ENCODE results near the gene NDUFAF3.
"Not testable (repeated sequence)": the region's sequence is repeated elsewhere in the genome, so short reads cannot be mapped to it uniquely, and the experiment has no call there.

NDUFAF3 gene

DNA sequence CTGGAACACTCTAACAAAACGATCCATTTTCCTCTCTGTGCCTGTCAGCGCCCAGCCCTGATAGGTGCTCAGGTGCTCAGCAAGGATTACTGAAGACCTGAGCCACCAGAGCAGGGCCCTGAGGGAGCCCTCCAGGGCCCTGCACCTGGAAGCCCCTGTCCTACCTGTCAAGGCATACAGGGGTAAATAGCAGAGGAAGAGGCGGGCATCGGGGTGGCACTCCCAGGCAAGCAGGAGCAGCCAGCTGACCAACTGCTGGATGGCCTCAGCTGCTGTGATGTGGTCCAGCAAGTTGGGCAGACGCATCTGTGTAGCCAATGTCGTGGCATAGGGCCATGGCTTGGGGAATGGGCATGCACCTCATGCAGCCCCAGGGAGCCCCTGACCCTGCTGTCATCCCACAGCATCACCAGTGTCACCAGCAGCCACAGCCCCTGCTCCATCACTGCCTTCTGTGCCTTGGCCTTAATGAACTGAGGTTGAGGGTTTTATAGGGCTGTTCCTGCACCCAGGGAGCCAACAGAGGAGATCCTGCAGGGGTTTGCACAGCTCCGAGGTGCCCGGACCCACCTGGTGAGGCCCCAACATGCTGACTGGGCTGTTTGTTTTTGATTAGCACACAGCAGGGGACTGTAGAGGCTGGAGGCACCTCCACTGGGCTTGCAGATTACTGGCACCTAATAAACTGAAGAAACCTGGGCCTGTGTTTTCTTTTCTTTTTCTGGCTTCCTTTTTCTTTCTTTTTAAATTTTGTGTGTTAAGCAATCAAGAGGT is 22.6 kb upstream of the NDUFAF3 start:
- in situ Hi-C loops (cut with MboI; ENCODE audit: low sequenced_read_pairs) = no loop called here

DNA sequence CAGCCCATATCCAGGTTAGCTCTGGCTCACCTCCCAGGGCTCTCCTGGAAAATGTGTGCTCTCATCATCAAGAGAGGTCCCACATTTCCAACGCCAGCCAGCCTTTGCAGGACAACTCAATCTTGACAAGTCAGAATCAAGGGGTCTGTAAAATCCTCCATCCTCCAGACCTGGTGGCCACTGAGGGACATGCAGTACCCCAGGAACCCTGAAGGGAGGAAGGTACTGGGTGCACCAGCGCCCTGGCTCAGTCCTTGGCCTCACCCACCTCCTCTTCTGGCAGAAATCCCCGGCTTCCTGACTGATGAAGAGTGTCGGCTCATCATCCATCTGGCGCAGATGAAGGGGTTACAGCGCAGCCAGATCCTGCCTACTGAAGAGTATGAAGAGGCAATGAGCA is 20.8 kb upstream of the NDUFAF3 start:
- in situ Hi-C loops (cut with MboI; ENCODE audit: low sequenced_read_pairs) = no loop called here

DNA sequence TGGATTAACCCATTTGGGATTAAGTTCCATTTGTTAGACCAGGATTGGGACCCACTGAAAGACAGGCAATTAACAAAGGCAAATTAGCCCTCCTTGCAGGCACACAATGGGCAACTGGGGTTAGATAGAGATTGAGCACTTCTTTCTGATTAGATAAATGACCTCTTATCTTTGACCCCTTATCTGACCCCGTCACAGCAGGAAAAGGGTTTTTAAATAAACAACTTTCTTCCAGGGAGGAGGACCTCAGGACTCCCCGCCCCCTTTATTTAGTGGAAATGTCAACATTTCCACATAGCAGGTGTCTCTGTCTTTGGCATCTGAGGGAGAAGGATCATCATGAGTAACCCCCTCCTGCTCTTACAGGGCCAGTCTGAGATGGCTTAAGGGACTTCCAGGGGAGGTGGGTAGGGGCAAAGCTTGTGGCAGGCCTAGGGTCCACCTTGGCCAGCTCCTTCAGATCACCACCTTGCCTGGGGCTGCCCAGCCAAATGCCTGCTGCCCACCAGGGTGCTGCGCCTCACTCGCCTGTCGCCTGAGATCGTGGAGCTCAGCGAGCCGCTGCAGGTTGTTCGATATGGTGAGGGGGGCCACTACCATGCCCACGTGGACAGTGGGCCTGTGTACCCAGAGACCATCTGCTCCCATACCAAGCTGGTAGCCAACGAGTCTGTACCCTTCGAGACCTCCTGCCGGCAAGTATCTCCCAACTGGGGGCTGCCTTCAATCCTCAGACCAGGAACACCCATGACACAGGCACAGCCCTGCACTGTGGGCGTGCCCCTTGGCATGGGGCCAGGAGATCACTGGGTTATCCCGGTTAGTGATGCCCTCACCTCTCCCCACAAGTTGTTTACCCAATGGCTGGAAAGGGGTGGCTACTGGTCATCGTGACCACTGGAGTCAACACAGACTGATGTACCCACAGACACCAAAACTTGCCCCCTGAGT is 17.3 kb upstream of the NDUFAF3 start:
- in situ Hi-C loops (cut with MboI; ENCODE audit: low sequenced_read_pairs) = no loop called here

DNA sequence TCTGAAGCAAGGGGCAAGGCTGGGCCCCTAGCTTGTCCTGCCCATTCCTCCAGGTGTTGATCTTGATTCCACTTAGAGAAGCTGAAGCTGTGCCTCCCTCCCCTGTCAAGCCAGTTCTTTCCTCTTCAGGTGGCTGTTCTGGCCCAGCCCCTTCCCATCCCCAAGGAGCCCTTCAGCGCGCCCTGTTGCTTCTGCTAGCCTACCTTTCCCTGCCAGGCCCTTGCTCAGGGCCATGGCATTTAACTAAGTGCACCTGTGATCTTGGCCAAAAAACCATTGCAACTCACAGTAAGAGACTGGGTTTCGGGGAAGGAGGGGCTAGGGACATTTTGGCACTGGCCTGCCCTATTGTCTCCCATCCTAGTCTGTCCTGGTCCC is 16.6 kb upstream of the NDUFAF3 start:
- in situ Hi-C loops (cut with MboI; ENCODE audit: low sequenced_read_pairs) = no loop called here

DNA sequence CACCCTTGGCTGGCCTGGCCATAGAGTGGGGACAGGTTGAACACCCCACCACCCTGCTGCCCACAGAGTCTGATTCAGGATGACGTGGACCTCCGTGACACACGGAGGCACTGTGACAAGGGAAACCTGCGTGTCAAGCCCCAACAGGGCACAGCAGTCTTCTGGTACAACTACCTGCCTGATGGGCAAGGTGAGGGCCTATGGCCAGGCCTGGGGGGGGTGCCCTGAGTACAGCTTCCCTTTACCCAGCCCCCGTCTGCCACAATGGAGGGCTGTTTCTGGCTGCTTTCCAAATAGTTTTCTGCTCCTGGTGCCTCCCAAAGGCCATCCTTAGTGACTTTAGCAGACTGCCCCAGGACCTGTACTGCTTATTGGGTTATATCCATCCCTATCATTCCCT is 15.9 kb upstream of the NDUFAF3 start:
- in situ Hi-C loops (cut with MboI; ENCODE audit: low sequenced_read_pairs) = no loop called here

DNA sequence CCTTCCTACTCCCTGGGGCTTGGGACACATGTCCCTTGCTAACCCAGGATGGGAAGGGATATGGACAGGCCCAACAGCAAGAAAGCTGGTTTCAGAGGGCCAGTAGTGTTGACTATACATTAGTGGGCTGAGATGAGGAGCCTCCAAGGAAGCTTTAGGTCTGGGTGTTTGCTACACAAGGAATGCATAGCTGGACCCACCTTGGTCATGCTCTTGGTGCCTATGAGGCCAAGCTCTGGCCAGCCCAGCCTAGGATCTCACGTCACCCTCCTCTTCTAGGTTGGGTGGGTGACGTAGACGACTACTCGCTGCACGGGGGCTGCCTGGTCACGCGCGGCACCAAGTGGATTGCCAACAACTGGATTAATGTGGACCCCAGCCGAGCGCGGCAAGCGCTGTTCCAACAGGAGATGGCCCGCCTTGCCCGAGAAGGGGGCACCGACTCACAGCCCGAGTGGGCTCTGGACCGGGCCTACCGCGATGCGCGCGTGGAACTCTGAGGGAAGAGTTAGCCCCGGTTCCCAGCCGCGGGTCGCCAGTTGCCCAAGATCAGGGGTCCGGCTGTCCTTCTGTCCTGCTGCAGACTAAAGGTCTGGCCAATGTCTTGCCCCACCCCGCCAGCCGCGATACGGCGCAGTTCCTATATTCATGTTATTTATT is 15.4 kb upstream of the NDUFAF3 start:
- in situ Hi-C loops (cut with MboI; ENCODE audit: low sequenced_read_pairs) = no loop called here

DNA sequence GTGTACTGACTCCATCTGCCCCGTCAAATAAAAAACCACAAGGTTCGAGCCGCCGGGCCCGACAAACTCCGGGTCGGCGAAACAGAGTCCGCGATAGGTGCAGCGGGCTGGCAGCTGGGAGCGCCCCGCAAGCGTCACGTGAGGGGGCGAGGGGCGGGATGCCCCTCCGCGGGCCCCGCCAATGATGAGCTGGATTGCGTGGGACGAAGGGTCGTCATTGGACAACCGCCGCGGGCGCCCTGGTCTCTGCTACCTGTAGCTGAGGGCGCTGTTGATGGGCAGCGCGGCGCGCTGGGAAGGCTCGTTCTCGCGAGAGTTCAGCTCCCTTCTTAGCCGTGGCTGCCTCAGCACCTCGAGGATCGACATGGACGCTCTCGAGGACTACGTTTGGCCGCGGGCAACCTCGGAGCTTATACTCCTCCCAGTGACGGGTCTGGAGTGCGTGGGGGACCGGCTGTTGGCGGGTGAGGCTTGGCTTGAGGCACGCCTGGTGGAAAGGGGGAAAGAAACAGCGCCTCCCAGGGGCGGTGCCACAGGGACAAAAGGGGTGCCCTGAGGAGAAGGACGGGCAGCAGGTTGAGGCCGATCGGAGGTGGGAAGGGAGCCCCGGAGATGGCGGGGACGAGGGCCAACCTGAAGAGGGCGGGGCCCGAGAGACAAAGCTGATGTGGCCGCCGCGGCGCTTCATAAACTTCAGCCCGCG is 14.7 kb upstream of the NDUFAF3 start, which contains the start of gene WDR6:
Gene WDR6 (plus strand): TSS at position 324 of the 703 bp plus-strand sequence. CDS start 41 bp downstream, at position 365.
- in situ Hi-C loops (cut with MboI; ENCODE audit: low sequenced_read_pairs) = no loop called here

DNA sequence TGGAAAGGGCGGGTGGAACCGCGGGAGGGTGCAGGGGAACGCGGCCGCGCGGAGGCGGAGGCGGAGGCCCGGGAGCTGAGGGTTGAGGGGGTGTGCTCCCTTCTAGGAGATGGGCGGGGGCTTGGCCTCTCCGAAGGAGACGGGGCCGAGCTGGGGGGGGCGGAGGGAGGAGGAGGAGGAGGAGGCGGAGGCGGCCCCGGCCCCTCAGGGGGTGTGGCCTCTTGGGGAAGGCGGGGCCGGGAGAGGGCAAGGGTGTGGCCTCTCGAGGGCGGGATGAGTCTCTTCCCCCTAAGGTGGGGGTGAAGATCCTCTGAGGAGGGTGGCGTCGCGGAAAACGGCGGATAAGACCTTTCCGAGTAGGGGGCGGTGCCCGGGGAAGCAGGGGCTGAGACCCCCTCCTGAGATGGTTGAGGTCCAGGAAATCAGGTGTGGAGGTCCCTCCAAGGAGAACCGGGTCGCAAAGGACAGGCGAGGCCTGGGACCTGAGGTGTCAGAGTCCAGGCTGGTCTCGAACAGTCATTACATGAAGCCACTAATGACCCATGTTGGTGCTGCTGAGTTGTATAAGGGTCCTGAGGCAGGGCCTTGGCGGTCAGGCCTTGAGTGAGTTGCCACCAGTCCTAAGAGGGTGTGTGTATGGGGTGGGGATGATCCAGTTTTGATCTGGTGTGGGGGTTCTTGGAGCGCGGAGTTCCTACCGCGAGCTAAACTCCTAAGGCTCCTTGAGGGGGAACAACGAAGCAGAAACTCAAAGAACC is 14.0 kb upstream of the NDUFAF3 start:
- in situ Hi-C loops (cut with MboI; ENCODE audit: low sequenced_read_pairs) = no loop called here

DNA sequence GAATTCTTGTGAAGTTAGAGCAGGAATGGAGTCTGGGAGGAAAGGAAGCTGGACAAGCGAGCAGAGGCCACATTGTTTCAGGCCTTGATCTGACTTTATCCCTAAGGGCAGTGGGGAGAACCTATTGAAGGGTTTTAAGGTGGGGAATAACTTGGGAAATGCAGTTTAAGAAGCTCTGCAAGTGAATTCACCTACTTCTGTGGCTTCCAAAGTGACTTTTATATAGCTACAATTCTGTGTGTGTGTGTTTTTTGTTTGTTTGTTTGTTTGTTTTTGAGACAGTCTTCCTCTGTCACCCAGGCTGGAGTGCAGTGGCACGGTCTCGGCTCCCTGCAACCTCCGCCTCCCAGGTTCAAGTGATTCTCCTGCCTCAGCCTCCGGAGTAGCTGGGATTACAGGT is 13.3 kb upstream of the NDUFAF3 start:
- in situ Hi-C loops (cut with MboI; ENCODE audit: low sequenced_read_pairs) = not testable (repeated sequence)

DNA sequence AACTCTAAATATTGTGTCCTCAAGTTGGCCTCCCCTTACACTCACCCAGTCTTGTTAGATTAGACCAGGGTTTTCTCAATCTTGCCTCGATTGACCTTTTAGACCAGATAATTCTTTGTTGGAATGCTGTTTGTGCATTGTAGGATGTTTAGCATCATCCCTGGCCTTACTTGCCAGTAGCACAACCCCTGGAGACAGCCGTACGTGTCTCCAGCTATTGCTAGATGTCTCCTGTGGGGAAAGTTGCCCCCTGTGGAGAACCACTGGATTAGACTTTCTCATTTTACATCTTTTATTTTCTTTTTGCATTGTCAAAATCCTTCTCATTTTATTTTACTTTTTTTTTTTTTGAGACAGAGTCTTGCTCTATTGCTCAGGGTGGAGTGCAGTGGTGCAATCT is 12.5 kb upstream of the NDUFAF3 start:
- in situ Hi-C loops (cut with MboI; ENCODE audit: low sequenced_read_pairs) = no loop called here

DNA sequence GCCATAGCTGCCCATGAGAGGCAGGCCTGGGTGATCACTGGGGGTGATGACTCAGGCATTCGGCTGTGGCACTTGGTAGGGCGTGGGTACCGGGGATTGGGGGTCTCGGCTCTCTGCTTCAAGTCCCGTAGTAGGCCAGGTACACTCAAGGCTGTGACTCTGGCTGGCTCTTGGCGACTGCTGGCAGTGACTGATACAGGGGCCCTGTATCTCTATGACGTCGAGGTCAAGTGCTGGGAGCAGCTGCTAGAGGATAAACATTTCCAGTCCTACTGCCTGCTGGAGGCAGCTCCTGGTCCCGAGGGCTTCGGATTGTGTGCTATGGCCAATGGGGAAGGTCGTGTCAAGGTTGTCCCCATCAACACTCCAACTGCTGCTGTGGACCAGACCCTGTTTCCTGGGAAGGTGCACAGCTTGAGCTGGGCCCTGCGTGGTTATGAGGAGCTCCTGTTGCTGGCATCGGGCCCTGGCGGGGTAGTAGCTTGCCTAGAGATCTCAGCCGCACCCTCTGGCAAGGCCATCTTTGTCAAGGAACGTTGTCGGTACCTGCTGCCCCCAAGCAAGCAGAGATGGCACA is 9.4 kb upstream of the NDUFAF3 start:
- in situ Hi-C loops (cut with MboI; ENCODE audit: low sequenced_read_pairs) = no loop called here

DNA sequence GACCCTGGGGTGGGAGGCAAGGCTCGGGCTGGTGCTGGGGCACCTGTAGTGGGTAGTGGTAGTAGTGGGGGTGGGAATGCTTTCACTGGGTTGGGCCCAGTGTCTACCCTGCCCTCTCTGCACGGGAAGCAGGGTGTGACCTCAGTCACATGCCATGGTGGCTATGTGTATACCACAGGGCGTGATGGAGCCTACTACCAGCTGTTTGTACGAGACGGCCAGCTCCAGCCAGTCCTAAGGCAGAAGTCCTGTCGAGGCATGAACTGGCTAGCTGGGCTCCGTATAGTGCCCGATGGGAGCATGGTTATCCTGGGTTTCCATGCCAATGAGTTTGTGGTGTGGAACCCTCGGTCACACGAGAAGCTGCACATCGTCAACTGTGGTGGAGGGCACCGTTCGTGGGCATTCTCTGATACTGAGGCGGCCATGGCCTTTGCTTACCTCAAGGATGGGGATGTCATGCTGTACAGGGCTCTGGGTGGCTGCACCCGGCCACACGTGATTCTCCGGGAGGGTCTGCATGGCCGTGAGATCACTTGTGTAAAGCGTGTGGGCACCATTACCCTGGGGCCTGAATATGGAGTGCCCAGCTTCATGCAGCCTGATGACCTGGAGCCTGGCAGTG is 8.7 kb upstream of the NDUFAF3 start:
- in situ Hi-C loops (cut with MboI; ENCODE audit: low sequenced_read_pairs) = no loop called here

DNA sequence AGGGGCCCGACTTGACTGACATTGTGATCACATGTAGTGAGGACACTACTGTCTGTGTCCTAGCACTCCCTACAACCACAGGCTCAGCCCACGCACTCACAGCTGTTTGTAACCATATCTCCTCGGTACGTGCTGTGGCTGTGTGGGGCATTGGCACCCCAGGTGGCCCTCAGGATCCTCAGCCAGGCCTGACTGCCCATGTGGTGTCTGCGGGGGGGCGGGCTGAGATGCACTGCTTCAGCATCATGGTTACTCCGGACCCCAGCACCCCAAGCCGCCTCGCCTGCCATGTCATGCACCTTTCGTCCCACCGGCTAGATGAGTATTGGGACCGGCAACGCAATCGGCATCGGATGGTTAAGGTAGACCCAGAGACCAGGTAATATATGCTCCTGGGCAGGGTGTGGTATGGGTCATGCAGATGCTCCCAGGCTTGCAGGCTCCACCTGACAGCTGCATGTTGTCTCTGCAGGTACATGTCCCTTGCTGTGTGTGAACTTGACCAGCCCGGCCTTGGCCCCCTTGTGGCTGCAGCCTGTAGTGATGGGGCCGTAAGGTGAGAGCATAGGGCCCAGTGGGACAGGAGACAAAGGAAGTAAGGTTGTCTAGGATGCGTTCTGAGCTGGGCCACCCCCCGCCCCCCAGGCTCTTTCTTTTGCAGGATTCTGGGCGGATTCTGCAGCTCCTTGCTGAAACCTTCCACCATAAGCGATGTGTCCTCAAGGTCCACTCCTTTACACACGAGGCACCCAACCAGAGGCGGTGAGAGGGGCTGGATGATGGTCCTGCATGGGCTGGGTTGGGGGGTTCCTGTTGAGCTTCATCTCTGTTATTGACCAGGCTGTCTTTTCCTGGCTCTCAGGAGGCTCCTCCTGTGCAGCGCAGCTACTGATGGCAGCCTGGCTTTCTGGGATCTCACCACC is 7.9 kb upstream of the NDUFAF3 start:
- in situ Hi-C loops (cut with MboI; ENCODE audit: low sequenced_read_pairs) = no loop called here

DNA sequence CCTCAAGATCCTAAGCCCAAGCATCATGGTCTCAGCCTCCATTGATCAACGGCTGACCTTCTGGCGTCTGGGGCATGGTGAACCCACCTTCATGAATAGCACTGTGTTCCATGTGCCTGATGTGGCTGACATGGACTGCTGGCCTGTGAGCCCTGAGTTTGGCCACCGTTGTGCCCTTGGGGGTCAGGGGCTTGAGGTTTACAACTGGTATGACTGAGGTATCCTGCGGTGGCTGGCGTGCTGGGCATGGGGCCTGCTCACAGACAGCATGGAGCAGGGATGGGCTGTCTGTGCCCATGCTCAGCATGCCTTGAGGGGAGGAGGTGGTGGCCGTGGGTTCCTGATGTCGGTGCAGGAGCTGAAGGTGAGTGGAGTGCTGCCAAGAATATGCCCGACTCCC is 6.8 kb upstream of the NDUFAF3 start:
- in situ Hi-C loops (cut with MboI; ENCODE audit: low sequenced_read_pairs) = no loop called here

DNA sequence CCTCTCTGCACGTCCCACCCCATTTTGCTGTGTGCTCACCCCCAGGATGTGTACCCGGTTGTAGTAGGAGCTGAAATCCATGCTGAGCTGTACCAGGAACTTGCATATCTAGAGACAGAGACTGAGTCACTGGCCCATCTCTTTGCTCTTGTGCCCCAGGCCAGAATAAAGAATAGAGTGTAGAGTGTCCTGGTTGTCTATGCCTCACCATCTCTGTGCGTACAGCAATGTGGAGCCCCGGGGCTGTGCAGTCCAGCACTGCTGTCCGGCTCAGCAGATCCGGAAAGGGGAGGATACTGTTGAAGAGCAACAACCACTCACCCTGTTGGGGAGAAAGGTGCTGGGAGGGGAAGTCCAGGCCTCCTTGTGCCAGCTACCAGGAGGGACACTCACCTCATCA is 6.2 kb upstream of the NDUFAF3 start:
- in situ Hi-C loops (cut with MboI; ENCODE audit: low sequenced_read_pairs) = no loop called here

DNA sequence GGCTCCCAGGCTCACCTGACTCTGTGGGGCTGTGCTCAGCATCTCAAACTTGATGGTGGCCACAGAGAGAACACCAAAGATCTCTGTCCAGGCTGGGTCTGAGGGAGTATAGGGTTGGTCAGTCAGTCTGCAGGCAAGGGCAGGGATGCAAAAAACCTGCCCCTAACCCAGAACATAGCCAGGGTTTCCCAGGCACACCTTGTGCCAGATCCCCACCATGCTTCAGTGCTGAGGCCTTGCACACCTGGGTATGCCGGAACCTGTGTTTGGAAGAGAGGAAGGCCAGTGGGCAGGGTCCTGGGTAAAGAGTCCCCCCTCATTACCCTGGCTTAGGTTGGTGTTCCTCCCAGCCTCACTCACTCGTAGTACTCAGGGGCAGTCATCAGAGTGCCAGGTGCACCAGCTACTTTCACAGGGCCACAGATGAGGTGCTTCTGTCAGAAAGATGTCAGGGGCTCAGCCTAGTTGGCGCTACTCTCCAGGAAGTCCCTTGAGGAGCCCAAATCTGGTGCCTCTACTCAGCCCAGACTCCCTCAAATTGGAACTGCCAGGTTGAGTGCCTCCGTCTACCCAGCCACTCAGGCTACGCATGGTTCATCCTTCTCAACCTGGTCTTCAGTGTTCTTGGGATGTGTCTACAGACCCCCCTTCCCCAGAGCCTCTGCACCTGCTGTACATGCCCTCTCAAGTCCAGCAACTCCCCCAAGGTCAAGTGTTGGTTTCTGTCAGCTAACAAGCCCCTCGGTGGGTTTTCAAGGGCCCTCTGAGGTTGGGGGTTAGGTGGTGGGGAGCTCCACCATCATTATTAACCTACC is 5.3 kb upstream of the NDUFAF3 start:
- in situ Hi-C loops (cut with MboI; ENCODE audit: low sequenced_read_pairs) = no loop called here

DNA sequence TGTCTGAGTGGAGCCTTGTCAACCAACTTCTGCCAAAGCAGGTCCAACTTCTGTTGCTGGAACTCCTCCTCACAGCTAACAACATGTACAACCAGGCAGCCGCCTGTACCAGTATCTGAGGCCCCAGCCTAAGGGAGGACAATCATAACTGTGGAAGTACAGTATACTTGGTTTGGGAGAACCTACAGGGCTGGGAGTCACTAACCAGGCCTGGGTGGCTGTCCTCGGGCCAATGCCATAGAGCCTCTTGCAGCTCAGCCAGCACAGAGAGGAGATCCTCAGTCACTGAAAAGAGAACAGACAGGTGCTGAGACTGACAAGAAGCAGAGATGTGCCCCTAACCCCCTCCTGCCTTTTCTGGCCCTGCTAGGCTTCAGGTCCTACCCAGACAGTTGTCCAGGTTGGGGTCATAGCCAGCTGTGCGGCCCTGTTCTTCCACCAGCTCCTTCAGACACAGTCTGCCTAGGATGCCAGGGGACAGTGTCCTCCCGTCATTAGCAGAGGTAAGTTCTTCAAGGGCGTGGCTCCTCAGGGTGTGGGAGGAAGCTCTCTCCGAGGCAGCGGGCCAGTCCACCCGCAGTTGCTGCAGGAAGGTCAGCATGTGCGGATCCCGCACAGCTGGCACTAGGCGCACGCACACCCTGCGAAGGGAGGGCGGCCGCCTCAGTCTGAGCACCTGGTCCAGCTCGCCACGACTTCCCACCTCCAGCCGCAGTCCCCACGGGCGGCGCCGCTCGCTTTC is 4.5 kb upstream of the NDUFAF3 start:
- in situ Hi-C loops (cut with MboI; ENCODE audit: low sequenced_read_pairs) = no loop called here

Data from HL-60/S4 treated with phorbol 12-myristate 13-acetate at 8.2 ng/mL for 4 days and 3 days (cell line).